H9 (cell line): ENCODE results near the gene STS. TPM values are rescaled to one million over a fixed set of nuclear protein-coding genes. Genes with fewer than 3 reads are reported as not detected.
A peak's percentile ranks its signal among the peaks of the same experiment; 100 is the strongest.

Experiments used
- DNase-seq: peaks from one replicate; pipeline ENCODE4 v3.0.0-alpha.2; 2017
- H2AFZ ChIP-seq: one replicate; pipeline ENCODE4 v1.6.1; 2013; ENCODE audit warnings: mild to moderate bottlenecking, low read length, control low read depth, moderate library complexity
- H2AK5ac ChIP-seq: 2 replicates; pipeline ENCODE4 v1.6.1; 2013; ENCODE audit warnings: low read length, control low read depth, mixed read lengths; ENCODE audit not compliant: insufficient read length
- H2BK120ac ChIP-seq: one replicate; pipeline ENCODE4 v1.6.1; 2013; ENCODE audit warnings: low read depth, mild to moderate bottlenecking, low read length, control low read depth, inconsistent platforms; ENCODE audit not compliant: poor library complexity, severe bottlenecking
- H2BK12ac ChIP-seq: 2 replicates; pipeline ENCODE4 v1.6.1; 2013; ENCODE audit warnings: low read length, control low read depth, mixed read lengths, low read depth; ENCODE audit not compliant: insufficient read length
- H2BK15ac ChIP-seq: 2 replicates; pipeline ENCODE4 v1.6.1; 2013; ENCODE audit warnings: low read depth, low read length, control low read depth
- H2BK20ac ChIP-seq: one replicate; pipeline ENCODE4 v1.6.1; 2013; ENCODE audit warnings: low read depth, mild to moderate bottlenecking, low read length, control low read depth, inconsistent platforms; ENCODE audit not compliant: poor library complexity, severe bottlenecking
- H2BK5ac ChIP-seq: 2 replicates; pipeline ENCODE4 v1.6.1; 2013; ENCODE audit warnings: low read length, control low read depth, mixed read lengths; ENCODE audit not compliant: insufficient read length
- H3K14ac ChIP-seq: 2 replicates; pipeline ENCODE4 v1.6.1; 2013; ENCODE audit warnings: low read length, control low read depth; ENCODE audit not compliant: insufficient read depth
- H3K18ac ChIP-seq: 2 replicates; pipeline ENCODE4 v1.6.1; 2013; ENCODE audit warnings: low read depth, mild to moderate bottlenecking, mixed read lengths, low read length, control low read depth; ENCODE audit not compliant: insufficient read length
- H3K23ac ChIP-seq: 2 replicates; pipeline ENCODE4 v1.6.1; 2013; ENCODE audit warnings: low read length, control low read depth, mixed read lengths, low read depth; ENCODE audit not compliant: insufficient read length
- H3K23me2 ChIP-seq: 2 replicates; pipeline ENCODE4 v1.6.1; 2013; ENCODE audit warnings: low read depth, mild to moderate bottlenecking, mixed read lengths, low read length, control low read depth; ENCODE audit not compliant: insufficient read length, poor library complexity, severe bottlenecking
- H3K27ac ChIP-seq: 2 replicates; pipeline ENCODE4 v1.5.1; 2013; ENCODE audit warnings: low read length, control low read depth, mixed read lengths, low read depth; ENCODE audit not compliant: insufficient read length
- H3K27me3 ChIP-seq: 2 replicates; pipeline ENCODE4 v1.6.1; 2013; ENCODE audit warnings: low read length, control low read depth, inconsistent platforms; ENCODE audit not compliant: insufficient read depth
- H3K4ac ChIP-seq: 2 replicates; pipeline ENCODE4 v1.6.1; 2013; ENCODE audit warnings: low read depth, mild to moderate bottlenecking, control low read depth, inconsistent platforms, low read length, moderate library complexity
- H3K4me1 ChIP-seq: 2 replicates; pipeline ENCODE4 v1.6.1; 2013; ENCODE audit warnings: low read length, control low read depth, inconsistent platforms; ENCODE audit not compliant: insufficient read depth
- H3K4me2 ChIP-seq: 2 replicates; pipeline ENCODE4 v1.6.1; 2013; ENCODE audit warnings: low read length, control low read depth, mixed read lengths; ENCODE audit not compliant: insufficient read length, insufficient read depth
- H3K56ac ChIP-seq: 2 replicates; pipeline ENCODE4 v1.6.1; 2013; ENCODE audit warnings: low read depth, mild to moderate bottlenecking, mixed read lengths, low read length, control low read depth; ENCODE audit not compliant: insufficient read length
- H3K79me1 ChIP-seq: 2 replicates; pipeline ENCODE4 v1.6.1; 2013; ENCODE audit warnings: low read depth, mild to moderate bottlenecking, moderate library complexity, low read length, control low read depth, inconsistent platforms; ENCODE audit not compliant: insufficient read depth, poor library complexity, severe bottlenecking
- H3K79me2 ChIP-seq: 2 replicates; pipeline ENCODE4 v1.6.1; 2013; ENCODE audit warnings: low read length, control low read depth, inconsistent platforms; ENCODE audit not compliant: insufficient read depth
- H3K9ac ChIP-seq: 2 replicates; pipeline ENCODE4 v1.6.1; 2013; ENCODE audit warnings: low read length, control low read depth, mixed read lengths; ENCODE audit not compliant: insufficient read length; ENCODE audit errors: extremely low read depth
- H3K9me3 ChIP-seq: one replicate; pipeline ENCODE4 v1.6.1; 2013; ENCODE audit warnings: low read depth, low read length, inconsistent platforms; ENCODE audit not compliant: control insufficient read depth
- H3T11ph ChIP-seq: one replicate; pipeline ENCODE4 v1.6.1; 2013; ENCODE audit warnings: mild to moderate bottlenecking, low read length, control low read depth, inconsistent platforms
- H4K20me1 ChIP-seq: one replicate; pipeline ENCODE4 v1.6.1; 2013; ENCODE audit not compliant: control insufficient read depth, insufficient read length, insufficient read depth
- H4K5ac ChIP-seq: 2 replicates; pipeline ENCODE4 v1.6.1; 2013; ENCODE audit warnings: low read depth, mild to moderate bottlenecking, mixed read lengths, low read length, control low read depth; ENCODE audit not compliant: insufficient read length
- H4K8ac ChIP-seq: replicated peaks from 2 replicates; pipeline ENCODE4 v1.6.1; 2013; ENCODE audit warnings: low read length, control low read depth, mixed read lengths, low read depth; ENCODE audit not compliant: insufficient read length
- H4K91ac ChIP-seq: 2 replicates; pipeline ENCODE4 v1.6.1; 2013; ENCODE audit warnings: low read depth, mild to moderate bottlenecking, moderate library complexity, mixed read lengths, low read length, control low read depth; ENCODE audit not compliant: insufficient read length
- H3K27ac Mint-ChIP-seq, 3 experiments: 2 replicates in 2 of 3; 3 replicates in 1 of 3; pipeline ENCODE4 v1.8.0; 2020 to 2021; ENCODE audit warnings: mixed read lengths in 3 of 3, mild to moderate bottlenecking in 1 of 3, moderate library complexity in 1 of 3
- H3K27me3 Mint-ChIP-seq: 2 replicates; pipeline ENCODE4 v1.8.0; 2021; ENCODE audit warnings: low read depth, mild to moderate bottlenecking, moderate library complexity, mixed read lengths
- H3K36me3 Mint-ChIP-seq, 3 experiments: 2 replicates in 2 of 3; 3 replicates in 1 of 3; pipeline ENCODE4 v1.8.0; 2020 to 2021; ENCODE audit warnings: low read depth in 3 of 3, mixed read lengths in 3 of 3; ENCODE audit not compliant: insufficient read depth in 1 of 3
- H3K4me1 Mint-ChIP-seq, 2 experiments: 2 replicates each; pipeline ENCODE4 v1.8.0; 2020; ENCODE audit warnings: mixed read lengths in 2 of 2
- H3K4me3 Mint-ChIP-seq, 2 experiments: 2 replicates in 1 of 2; 3 replicates in 1 of 2; pipeline ENCODE4 v1.8.0; 2020 to 2021; ENCODE audit warnings: mild to moderate bottlenecking in 2 of 2, mixed read lengths in 2 of 2, moderate library complexity in 1 of 2
- H3K9me3 Mint-ChIP-seq, 2 experiments: 2 replicates in 1 of 2; 3 replicates in 1 of 2; pipeline ENCODE4 v1.8.0; 2020; ENCODE audit warnings: mild to moderate bottlenecking in 2 of 2, mixed read lengths in 2 of 2, moderate library complexity in 1 of 2
- WGBS: extraction: QIAGEN DNeasy Blood & Tissue Kit; methylation state at CpG from one replicate; pipeline ENCODE4 v1.1.7; 2013; ENCODE audit warnings: missing lambda C conversion rate, low lambda C conversion rate, mixed read lengths; ENCODE audit not compliant: insufficient read length; ENCODE audit errors: extremely low coverage; 5-methylcytosine and 5-hydroxymethylcytosine counted together
- total RNA-seq: library from RNA; stranded (reverse); gene quantifications from 2 replicates; pipeline ENCODE4 v1.2.1, GENCODE V29; 2021
- TF ChIP-seq, protein P1 (sequence below): fragments of 200-600 bp; sonication (generic); conservative IDR thresholded peaks from 3 replicates; pipeline ENCODE4 v1.8.0; 2021; ENCODE audit warnings: antibody characterized with exemption, mild to moderate bottlenecking

STS gene
- total RNA-seq, 1 experiment from 2014 or later = 3.6 TPM

DNA sequence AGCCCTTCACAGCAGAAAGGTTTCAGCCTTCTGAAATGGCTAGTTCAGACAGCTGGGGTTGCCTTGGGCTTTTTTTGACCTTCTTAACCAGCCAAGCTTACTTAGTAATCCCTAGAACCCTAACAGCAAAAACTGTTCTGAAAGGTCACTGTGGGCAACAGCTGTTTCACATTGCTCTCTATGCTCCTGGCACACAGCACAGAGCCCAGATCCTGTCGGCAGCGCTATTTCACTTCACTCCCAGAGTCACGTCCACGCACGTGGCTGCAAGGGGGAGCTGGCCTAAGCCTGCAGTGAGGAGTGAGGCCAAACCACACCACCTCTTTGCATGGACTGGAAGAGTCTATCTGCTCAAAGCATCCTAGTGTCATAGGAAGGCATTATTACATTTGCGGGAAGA lies 32.0 kb upstream of the STS start:
- H2BK120ac ChIP-seq = no peak overlapping the region
- no peaks in the 10 kb centered on the region for H3K9me3 ChIP-seq
- H4K20me1 ChIP-seq = no peaks in the 10 kb centered on the region
- WGBS = no CpG with 5 or more reads among the region's 6 CpGs
- H2BK15ac ChIP-seq = no peak overlapping the region
- H3K27me3 Mint-ChIP-seq = no peaks in the 10 kb centered on the region
- no peak overlapping the region; the same call in 1 of the 2 replicates for H3K14ac ChIP-seq
- H3K4me3 Mint-ChIP-seq = no peak overlapping the region
- peaks cover 0 to 8% of the 10 kb centered on the region in 2 experiments; a peak in 2 of 5 replicates for H3K9me3 Mint-ChIP-seq
- H4K5ac ChIP-seq = no peak overlapping the region
- H3K4me1 ChIP-seq = peaks cover 5% of the 10 kb centered on the region; the same call in 1 of the 2 replicates
- H3K18ac ChIP-seq = no peak overlapping the region
- no peak overlapping the region for H4K8ac ChIP-seq
- H3T11ph ChIP-seq = no peak overlapping the region
- H3K56ac ChIP-seq = no peak overlapping the region
- no peak overlapping the region for H3K4ac ChIP-seq
- H3K4me2 ChIP-seq = no peak overlapping the region
- H2BK20ac ChIP-seq = no peak overlapping the region
- no peak overlapping the region for H4K91ac ChIP-seq
- no peak overlapping the region for H2BK12ac ChIP-seq
- H3K27ac Mint-ChIP-seq = peak overlapping the region in 1 of 3 experiments; percentile 80; a peak in 1 of 7 replicates
- peaks cover 38 to 43% of the 10 kb centered on the region in 2 experiments for H3K4me1 Mint-ChIP-seq
- TF ChIP-seq, protein P1, sequence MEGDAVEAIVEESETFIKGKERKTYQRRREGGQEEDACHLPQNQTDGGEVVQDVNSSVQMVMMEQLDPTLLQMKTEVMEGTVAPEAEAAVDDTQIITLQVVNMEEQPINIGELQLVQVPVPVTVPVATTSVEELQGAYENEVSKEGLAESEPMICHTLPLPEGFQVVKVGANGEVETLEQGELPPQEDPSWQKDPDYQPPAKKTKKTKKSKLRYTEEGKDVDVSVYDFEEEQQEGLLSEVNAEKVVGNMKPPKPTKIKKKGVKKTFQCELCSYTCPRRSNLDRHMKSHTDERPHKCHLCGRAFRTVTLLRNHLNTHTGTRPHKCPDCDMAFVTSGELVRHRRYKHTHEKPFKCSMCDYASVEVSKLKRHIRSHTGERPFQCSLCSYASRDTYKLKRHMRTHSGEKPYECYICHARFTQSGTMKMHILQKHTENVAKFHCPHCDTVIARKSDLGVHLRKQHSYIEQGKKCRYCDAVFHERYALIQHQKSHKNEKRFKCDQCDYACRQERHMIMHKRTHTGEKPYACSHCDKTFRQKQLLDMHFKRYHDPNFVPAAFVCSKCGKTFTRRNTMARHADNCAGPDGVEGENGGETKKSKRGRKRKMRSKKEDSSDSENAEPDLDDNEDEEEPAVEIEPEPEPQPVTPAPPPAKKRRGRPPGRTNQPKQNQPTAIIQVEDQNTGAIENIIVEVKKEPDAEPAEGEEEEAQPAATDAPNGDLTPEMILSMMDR = no peak
- H2BK5ac ChIP-seq = no peak overlapping the region
- H3K23me2 ChIP-seq = no peaks in the 10 kb centered on the region
- no peak overlapping the region for H3K9ac ChIP-seq
- H3K23ac ChIP-seq = no peak overlapping the region
- H3K79me1 ChIP-seq = no peaks in the 10 kb centered on the region
- no peak for DNase-seq
- H3K27me3 ChIP-seq = no peaks in the 10 kb centered on the region
- no peak overlapping the region for H2AK5ac ChIP-seq
- no peak overlapping the region for H2AFZ ChIP-seq
- H3K36me3 Mint-ChIP-seq = peaks cover 14 to 20% (median 15%) of the 10 kb centered on the region in 3 experiments
- H3K27ac ChIP-seq = no peak overlapping the region
- H3K79me2 ChIP-seq = peaks cover 3% of the 10 kb centered on the region; the same call in 1 of the 2 replicates
